WTC11 (cell line): ENCODE measurements around the gene CTNNA3. TPM values are rescaled to one million over a fixed set of nuclear protein-coding genes. Genes with fewer than 3 reads are reported as not detected.

Source experiments
- ATAC-seq: fragments of 200-7000 bp; cut with Tn5 transposase; 2 replicates; pipeline ENCODE4 v1.10.0; 2021; ENCODE audit warnings: mild to moderate bottlenecking, moderate library complexity
- CTCF ChIA-PET: fragments of 300-600 bp; sonication (Branson Sonifier 250); formaldehyde crosslinking; loops from one replicate; lab custom pipeline; 2021; ENCODE audit warnings: antibody characterized with exemption; lab: Charles Lee
- POLR2A ChIA-PET: fragments of 350-600 bp; sonication (Branson Sonifier 250); formaldehyde crosslinking; loops from one replicate; lab custom pipeline; 2021; ENCODE audit warnings: antibody characterized with exemption; lab: Charles Lee
- DNase-seq: peaks from one replicate; pipeline ENCODE4 v3.0.0; 2021; ENCODE audit warnings: low spot score
- H3K27ac Mint-ChIP-seq: 2 replicates; pipeline ENCODE4 v1.8.0; 2021; ENCODE audit warnings: mixed read lengths
- H3K27me3 Mint-ChIP-seq: 2 replicates; pipeline ENCODE4 v1.8.0; 2021; ENCODE audit warnings: low read depth, mild to moderate bottlenecking, moderate library complexity, mixed read lengths
- H3K36me3 Mint-ChIP-seq: 2 replicates; pipeline ENCODE4 v1.8.0; 2021; ENCODE audit warnings: mixed read lengths
- H3K4me1 Mint-ChIP-seq: 2 replicates; pipeline ENCODE4 v1.8.0; 2022; ENCODE audit warnings: mixed read lengths
- H3K4me3 Mint-ChIP-seq: 2 replicates; pipeline ENCODE4 v1.8.0; 2021; ENCODE audit warnings: mild to moderate bottlenecking, moderate library complexity, mixed read lengths
- H3K9me3 Mint-ChIP-seq: 2 replicates; pipeline ENCODE4 v1.8.0; 2021; ENCODE audit warnings: mixed read lengths
- CREM ChIP-seq: sonication (generic); formaldehyde crosslinking; IDR thresholded peaks from 2 replicates; pipeline ENCODE4 v1.8.1; 2022; ENCODE audit warnings: mild to moderate bottlenecking, missing genetic modification reagents, moderate library complexity
- CTCF ChIP-seq: fragments of 200-600 bp; IDR thresholded peaks from 2 replicates; pipeline ENCODE4 v1.8.0; 2022; ENCODE audit warnings: antibody characterized with exemption
- HMGA2 ChIP-seq: fragments of 250-450 bp; sonication (Bioruptor Pico); IDR thresholded peaks from 2 replicates; pipeline ENCODE4 v1.4.0; 2021; ENCODE audit warnings: mild to moderate bottlenecking, moderate library complexity
- HMGXB4 ChIP-seq: sonication (generic); formaldehyde crosslinking; IDR thresholded peaks from 2 replicates; pipeline ENCODE4 v1.8.1; 2023; ENCODE audit warnings: mild to moderate bottlenecking, moderate library complexity, missing genetic modification reagents
- IRF1 ChIP-seq: sonication (generic); formaldehyde crosslinking; IDR thresholded peaks from 2 replicates; pipeline ENCODE4 v1.8.0; 2023; ENCODE audit warnings: missing genetic modification reagents
- KAT7 ChIP-seq: sonication (generic); formaldehyde crosslinking; IDR thresholded peaks from 2 replicates; pipeline ENCODE4 v1.8.1; 2023; ENCODE audit warnings: missing genetic modification reagents, mild to moderate bottlenecking, borderline replicate concordance
- MYBL2 ChIP-seq: sonication (generic); formaldehyde crosslinking; IDR thresholded peaks from 2 replicates; pipeline ENCODE4 v1.8.1; 2023; ENCODE audit warnings: mild to moderate bottlenecking, moderate library complexity, missing genetic modification reagents
- NFE2L1 ChIP-seq: sonication (generic); formaldehyde crosslinking; IDR thresholded peaks from 2 replicates; pipeline ENCODE4 v1.8.1; 2023; ENCODE audit warnings: missing genetic modification reagents
- NR1H2 ChIP-seq: sonication (generic); formaldehyde crosslinking; IDR thresholded peaks from 2 replicates; pipeline ENCODE4 v1.9.0; 2021; ENCODE audit warnings: mild to moderate bottlenecking, moderate library complexity, missing genetic modification reagents
- PRRX2 ChIP-seq: fragments of 250-450 bp; sonication (Bioruptor Pico); IDR thresholded peaks from 2 replicates; pipeline ENCODE4 v1.8.0; 2021; ENCODE audit warnings: mild to moderate bottlenecking
- SMAD3 ChIP-seq: sonication (generic); formaldehyde crosslinking; IDR thresholded peaks from 2 replicates; pipeline ENCODE4 v1.8.0; 2022; ENCODE audit warnings: missing genetic modification reagents, mild to moderate bottlenecking, borderline replicate concordance
- TEAD1 ChIP-seq: sonication (generic); formaldehyde crosslinking; IDR thresholded peaks from 2 replicates; pipeline ENCODE4 v1.8.0; 2022; ENCODE audit warnings: mild to moderate bottlenecking, missing genetic modification reagents
- ZBTB43 ChIP-seq: sonication (generic); formaldehyde crosslinking; IDR thresholded peaks from 2 replicates; pipeline ENCODE4 v1.8.1; 2023; ENCODE audit warnings: mild to moderate bottlenecking, missing genetic modification reagents
- ZNF396 ChIP-seq: fragments of 250-450 bp; sonication (Bioruptor Pico); IDR thresholded peaks from 2 replicates; pipeline ENCODE4 v1.8.0; 2021; ENCODE audit warnings: mild to moderate bottlenecking, moderate library complexity, borderline replicate concordance
- ZNF416 ChIP-seq: fragments of 250-450 bp; sonication (Bioruptor Pico); IDR thresholded peaks from 2 replicates; pipeline ENCODE4 v1.9.0; 2021; ENCODE audit warnings: mild to moderate bottlenecking, inconsistent platforms
- ZNF512 ChIP-seq: sonication (generic); formaldehyde crosslinking; IDR thresholded peaks from 2 replicates; pipeline ENCODE4 v1.8.1; 2022; ENCODE audit warnings: missing genetic modification reagents, borderline replicate concordance
- ZNF532 ChIP-seq: fragments of 250-450 bp; sonication (Bioruptor Pico); IDR thresholded peaks from 2 replicates; pipeline ENCODE4 v1.9.0; 2021; ENCODE audit warnings: mild to moderate bottlenecking, borderline replicate concordance
- ZSCAN18 ChIP-seq: fragments of 250-450 bp; sonication (Bioruptor Pico); IDR thresholded peaks from 2 replicates; pipeline ENCODE4 v2.1.2; 2022; ENCODE audit warnings: mild to moderate bottlenecking, moderate library complexity
- total RNA-seq: library from RNA; stranded (reverse); gene quantifications from 3 replicates; pipeline ENCODE4 v1.2.3, GENCODE V29; 2021

The CTNNA3 gene
- total RNA-seq, 1 experiment from 2014 or later: 6.1 TPM

- TF ChIP-seq ZNF532 (CRISPR knock-in tag): no peak
- no peak for TF ChIP-seq NR1H2
- TF ChIP-seq ZSCAN18 (CRISPR knock-in tag): no peak
- no peak for TF ChIP-seq IRF1
- TF ChIP-seq HMGXB4 (CRISPR knock-in tag): no peak
- TF ChIP-seq, all 79 proteins: peak for 0
Measured at GRCh38 chr10:66353422-66353821, 1342.6 kb downstream of the CTNNA3 start (continued).

- Mint-ChIP-seq H3K36me3 (no peaks in the 10 kb centered on the region), H3K4me3 (no peak overlapping the region), H3K9me3 (peaks cover 10% of the 10 kb centered on the region), H3K4me1 (peaks cover 2% of the 10 kb centered on the region), H3K27me3 (no peaks in the 10 kb centered on the region), H3K27ac (no peak overlapping the region)
- ChIA-PET POLR2A (no interaction called here), CTCF (no interaction called here)
- no peak for DNase-seq
- no peak for ATAC-seq
- no peak for TF ChIP-seq ZNF396 (CRISPR knock-in tag)
- TF ChIP-seq MYBL2: no peak
- TF ChIP-seq NFE2L1: no peak
- TF ChIP-seq ZNF416 (CRISPR knock-in tag): no peak
- no peak for TF ChIP-seq CREM (CRISPR knock-in tag)
- TF ChIP-seq ZNF512 (CRISPR knock-in tag): no peak
- TF ChIP-seq HMGXB4 (CRISPR knock-in tag): no peak
- TF ChIP-seq ZBTB43 (CRISPR knock-in tag): no peak
- TF ChIP-seq SMAD3 (CRISPR knock-in tag): no peak
- no peak for TF ChIP-seq HMGA2 (CRISPR knock-in tag)
- TF ChIP-seq ZSCAN18 (CRISPR knock-in tag): no peak
- TF ChIP-seq NR1H2: no peak
- no peak for TF ChIP-seq TEAD1
- no peak for TF ChIP-seq KAT7 (CRISPR knock-in tag)
- TF ChIP-seq CTCF: no peak
- no peak for TF ChIP-seq PRRX2 (CRISPR knock-in tag)
Measured at GRCh38 chr10:66350622-66351399, 1345.2 kb downstream of the CTNNA3 start.
